PC-9 (cell line): Measurements from ENCODE around the gene SLC25A41. TPM values are rescaled to one million over a fixed set of nuclear protein-coding genes. Genes with fewer than 3 reads are reported as not detected.

Experiments used
- Bru-seq: library from RNA; stranded (reverse); fragments of 400-500 nt; gene quantifications from one replicate; lab custom pipeline; 2021; lab: Mats Ljungman, UMichigan
- BruChase-seq, 2 experiments: library from RNA; stranded (reverse); fragments of 400-500 nt; gene quantifications; one replicate each; lab custom pipeline; 2021; lab: Mats Ljungman, UMichigan
- BruUV-seq: library from RNA; stranded (reverse); fragments of 400-500 nt; replicated peaks from 2 replicates; lab custom pipeline; 2021; lab: Mats Ljungman, UMichigan
- CTCF ChIA-PET: fragments of 300-600 bp; sonication (Branson Sonifier 250); formaldehyde crosslinking; loops from one replicate; lab custom pipeline; 2022; ENCODE audit warnings: antibody characterized with exemption; lab: Charles Lee
- POLR2A ChIA-PET: fragments of 300-600 bp; sonication (Branson Sonifier 250); formaldehyde crosslinking; loops from one replicate; lab custom pipeline; 2022; ENCODE audit warnings: antibody characterized with exemption; ENCODE audit not compliant: unreplicated experiment; lab: Charles Lee
- DNase-seq, 2 experiments: peaks; one replicate each; pipeline versions ENCODE4 v3.0.0 to v3.0.0-alpha.2; 2015 to 2022; ENCODE audit warnings: mixed read lengths in 1 of 2
- H2AFZ ChIP-seq: fragments of 200-600 bp; sonication (generic); 2 replicates; pipeline ENCODE4 v1.8.1; 2017; ENCODE audit warnings: antibody characterized with exemption
- H3F3A ChIP-seq: fragments of 200-600 bp; sonication (generic); 2 replicates; pipeline ENCODE4 v1.8.1; 2017; ENCODE audit warnings: antibody characterized with exemption, mild to moderate bottlenecking, low read depth; ENCODE audit not compliant: insufficient read depth
- H3K27ac ChIP-seq: fragments of 200-600 bp; sonication (generic); 2 replicates; pipeline ENCODE4 v1.6.1; 2016; ENCODE audit warnings: mixed run types
- H3K27me3 ChIP-seq: fragments of 200-600 bp; sonication (generic); 2 replicates; pipeline ENCODE4 v1.6.1; 2016; ENCODE audit warnings: low read depth, mixed run types; ENCODE audit not compliant: insufficient read depth
- H3K36me3 ChIP-seq: fragments of 200-600 bp; sonication (generic); 2 replicates; pipeline ENCODE4 v1.6.1; 2016; ENCODE audit warnings: low read depth, mixed run types
- H3K4me1 ChIP-seq: fragments of 200-600 bp; sonication (generic); replicated peaks from 2 replicates; pipeline ENCODE4 v1.6.1; 2016; ENCODE audit warnings: mixed run types; ENCODE audit not compliant: insufficient read depth
- H3K4me2 ChIP-seq: fragments of 200-600 bp; sonication (generic); 2 replicates; pipeline ENCODE4 v1.6.1; 2017; ENCODE audit warnings: mixed run types
- H3K4me3 ChIP-seq: fragments of 200-600 bp; sonication (generic); 2 replicates; pipeline ENCODE4 v1.6.1; 2016; ENCODE audit warnings: mixed run types
- H3K79me2 ChIP-seq: fragments of 200-600 bp; sonication (generic); 2 replicates; pipeline ENCODE4 v1.6.1; 2017; ENCODE audit warnings: low read depth, mixed run types
- H3K9me2 ChIP-seq: fragments of 200-600 bp; sonication (generic); 2 replicates; pipeline ENCODE4 v1.8.1; 2017; ENCODE audit warnings: mild to moderate bottlenecking; ENCODE audit not compliant: insufficient read depth
- H3K9me3 ChIP-seq: fragments of 200-600 bp; sonication (generic); 2 replicates; pipeline ENCODE4 v1.8.1; 2016; ENCODE audit warnings: low read depth; ENCODE audit not compliant: insufficient read depth
- H4K20me1 ChIP-seq: fragments of 200-600 bp; sonication (generic); 2 replicates; pipeline ENCODE4 v1.8.1; 2017; ENCODE audit not compliant: insufficient read depth
- EZH2 ChIP-seq: fragments of 200-600 bp; sonication (generic); IDR thresholded peaks from 2 replicates; pipeline ENCODE4 v1.8.0; 2017; ENCODE audit warnings: antibody characterized with exemption, low read depth
- intact Hi-C: fragments of 100-400 bp; cut with micrococcal nuclease; formaldehyde crosslinking; loops from one replicate; pipeline ENCODE4 v1.10.0; 2022; ENCODE audit not compliant: unreplicated experiment
- long read RNA-seq: library from polyadenylated mRNA; stranded (forward); transcript quantifications from one replicate; pipeline ENCODE4 v2.0.0, GENCODE V29; 2022
- total RNA-seq: library from RNA; stranded (reverse); gene quantifications from 2 replicates; pipeline ENCODE4 v1.2.3, GENCODE V29; 2021
- TF ChIP-seq, protein P1 (sequence below): fragments of 200-600 bp; sonication (generic); conservative IDR thresholded peaks from 2 replicates; pipeline ENCODE4 v1.6.1; 2017; ENCODE audit warnings: mixed run types, antibody characterized with exemption, mild to moderate bottlenecking, moderate library complexity

Gene SLC25A41
- total RNA-seq (not detected in 2 replicates), Bru-seq, nascent RNA (not detected), BruChase-seq, experiment 1, labeled RNA remaining after a 2-hour chase (not detected), BruChase-seq, experiment 2, labeled RNA remaining after a 6-hour chase (not detected)
- long read RNA-seq: 0 reads

DNA sequence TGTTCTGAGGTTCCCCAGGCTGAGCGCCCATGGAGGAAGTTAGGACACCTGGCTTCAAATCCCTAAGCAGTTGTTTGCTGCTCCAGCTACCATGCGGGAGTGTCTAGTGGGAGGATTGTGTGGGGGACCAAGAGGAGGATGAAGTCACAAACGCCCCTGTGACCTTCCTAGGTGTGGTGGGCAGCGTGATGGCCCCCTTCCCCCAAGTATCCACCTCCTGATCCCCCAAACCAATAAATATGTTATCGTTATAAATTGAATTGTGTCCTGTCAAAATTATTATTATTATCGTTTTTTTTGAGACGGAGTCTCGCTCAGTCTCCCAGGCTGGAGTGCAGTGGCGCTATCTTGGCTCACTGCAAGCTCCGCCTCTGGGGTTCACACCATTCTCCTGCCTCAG lies at the start of gene SLC25A41:
Gene SLC25A41 (minus strand): TSS at position 101 of the 400 bp plus-strand sequence. CDS start 70 bp downstream, at position 31.
- no peak for DNase-seq
- no peaks in the 10 kb centered on the region for H3K79me2 ChIP-seq
- H3K9me3 ChIP-seq: no peaks in the 10 kb centered on the region
- H3K4me3 ChIP-seq: no peak within 1 kb of the TSS
- POLR2A ChIA-PET: no interaction called here
- H3F3A ChIP-seq: no peaks in the 10 kb centered on the region
- CTCF ChIA-PET: no interaction called here
- no peak within 1 kb of the TSS for H3K4me2 ChIP-seq
- TF ChIP-seq, protein P1, sequence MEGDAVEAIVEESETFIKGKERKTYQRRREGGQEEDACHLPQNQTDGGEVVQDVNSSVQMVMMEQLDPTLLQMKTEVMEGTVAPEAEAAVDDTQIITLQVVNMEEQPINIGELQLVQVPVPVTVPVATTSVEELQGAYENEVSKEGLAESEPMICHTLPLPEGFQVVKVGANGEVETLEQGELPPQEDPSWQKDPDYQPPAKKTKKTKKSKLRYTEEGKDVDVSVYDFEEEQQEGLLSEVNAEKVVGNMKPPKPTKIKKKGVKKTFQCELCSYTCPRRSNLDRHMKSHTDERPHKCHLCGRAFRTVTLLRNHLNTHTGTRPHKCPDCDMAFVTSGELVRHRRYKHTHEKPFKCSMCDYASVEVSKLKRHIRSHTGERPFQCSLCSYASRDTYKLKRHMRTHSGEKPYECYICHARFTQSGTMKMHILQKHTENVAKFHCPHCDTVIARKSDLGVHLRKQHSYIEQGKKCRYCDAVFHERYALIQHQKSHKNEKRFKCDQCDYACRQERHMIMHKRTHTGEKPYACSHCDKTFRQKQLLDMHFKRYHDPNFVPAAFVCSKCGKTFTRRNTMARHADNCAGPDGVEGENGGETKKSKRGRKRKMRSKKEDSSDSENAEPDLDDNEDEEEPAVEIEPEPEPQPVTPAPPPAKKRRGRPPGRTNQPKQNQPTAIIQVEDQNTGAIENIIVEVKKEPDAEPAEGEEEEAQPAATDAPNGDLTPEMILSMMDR: no peak
- no peak for TF ChIP-seq EZH2
- no peaks in the 10 kb centered on the region for H3K4me1 ChIP-seq
- H3K27ac ChIP-seq: no peak within 1 kb of the TSS
- no peaks in the 10 kb centered on the region for H3K36me3 ChIP-seq
- H4K20me1 ChIP-seq: no peaks in the 10 kb centered on the region
- no peak within 1 kb of the TSS for H2AFZ ChIP-seq
- no TSS peak for BruUV-seq
- H3K9me2 ChIP-seq: no peaks in the 10 kb centered on the region
- H3K27me3 ChIP-seq: no peaks in the 10 kb centered on the region
- intact Hi-C loops: no loop called here

DNA sequence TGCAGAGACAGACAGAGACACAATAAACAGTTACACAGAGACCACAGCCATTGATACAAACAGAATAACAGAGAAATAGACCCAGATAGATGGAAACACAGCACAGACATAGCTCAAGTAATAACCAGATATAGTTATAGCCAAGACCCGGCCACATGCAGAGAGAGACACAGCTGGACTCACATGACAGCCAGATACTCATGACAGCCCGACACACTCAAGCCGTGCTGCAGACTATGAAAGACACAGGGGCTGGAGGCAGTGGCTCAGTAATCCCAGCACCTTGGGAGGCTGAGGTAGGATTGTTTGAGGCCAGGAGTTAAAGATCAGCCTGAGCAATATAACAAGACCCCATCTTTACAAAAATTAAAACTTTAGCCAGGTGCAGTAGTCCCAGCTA lies 49.7 kb upstream of the SLC25A41 start:
- Histone ChIP-seq H3K27me3 (no peaks in the 10 kb centered on the region), H4K20me1 (no peaks in the 10 kb centered on the region), H3K9me2 (no peaks in the 10 kb centered on the region), H3K27ac (no peak overlapping the region), H3K4me3 (no peak overlapping the region), H3K4me1 (peaks cover 11% of the 10 kb centered on the region; the same call in 1 of the 2 replicates), H3K9me3 (no peaks in the 10 kb centered on the region), H3K36me3 (no peaks in the 10 kb centered on the region), H3K79me2 (no peaks in the 10 kb centered on the region), H2AFZ (no peak overlapping the region), H3F3A (peaks cover 5% of the 10 kb centered on the region; the same call in 1 of the 2 replicates), H3K4me2 (no peak overlapping the region)
- CTCF ChIA-PET: no interaction called here
- no TSS peak for BruUV-seq
- POLR2A ChIA-PET: interaction anchor here (0.7 kb wide), 1 partner anchor 221 kb away, joined by 3 read pairs; no protein-coding TSS in a partner anchor
- no peak for DNase-seq
- intact Hi-C loops: no loop called here
- TF ChIP-seq, protein P1: no peak
- TF ChIP-seq EZH2: no peak

DNA sequence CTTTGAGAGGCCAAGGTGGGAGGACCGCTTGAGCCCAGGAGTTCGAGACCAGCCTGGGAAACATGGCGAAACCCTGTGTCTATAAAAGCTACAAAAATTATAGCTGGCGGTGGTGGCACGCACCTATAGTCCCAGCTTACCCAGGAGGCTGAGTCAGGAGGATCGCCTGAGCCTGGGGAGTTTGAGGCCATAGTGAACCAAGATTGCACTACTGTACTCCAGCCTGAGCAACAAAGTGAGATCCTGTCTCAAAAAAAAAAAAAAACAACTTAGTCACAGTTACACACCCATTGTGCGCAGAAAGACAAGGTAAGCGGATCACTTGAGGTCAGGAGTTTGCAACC lies 48.8 kb upstream of the SLC25A41 start:
- H3K27ac ChIP-seq: no peak overlapping the region
- no peaks in the 10 kb centered on the region for H3K27me3 ChIP-seq
- BruUV-seq: no TSS peak
- no peaks in the 10 kb centered on the region for H3K79me2 ChIP-seq
- no peak overlapping the region for H3K4me3 ChIP-seq
- DNase-seq: no peak
- peaks cover 5% of the 10 kb centered on the region; the same call in 1 of the 2 replicates for H3F3A ChIP-seq
- H3K4me1 ChIP-seq: peaks cover 11% of the 10 kb centered on the region; the same call in 1 of the 2 replicates
- intact Hi-C loops: no loop called here
- H2AFZ ChIP-seq: no peak overlapping the region
- ChIA-PET CTCF (no interaction called here), POLR2A (no interaction called here)
- H3K36me3 ChIP-seq: no peaks in the 10 kb centered on the region
- H3K9me3 ChIP-seq: no peaks in the 10 kb centered on the region
- H4K20me1 ChIP-seq: no peaks in the 10 kb centered on the region
- H3K4me2 ChIP-seq: no peak overlapping the region
- no peaks in the 10 kb centered on the region for H3K9me2 ChIP-seq
- no peak for TF ChIP-seq EZH2
- TF ChIP-seq, protein P1: no peak; the same call in 1 of the 2 replicates
